Prostate gland (tissue), 2 donors: Measurements from ENCODE around the gene PCBD2. TPM values are rescaled to one million over a fixed set of nuclear protein-coding genes. Genes with fewer than 3 reads are reported as not detected.

Source experiments
- DNase-seq: peaks from one replicate; pipeline ENCODE4 v3.0.0-alpha.2; 2019; ENCODE audit warnings: low spot score
- H3K27ac ChIP-seq, 2 donors: fragments of 200-600 bp; sonication (generic); 2 replicates each; pipeline ENCODE4 v1.5.1; 2017 to 2019
- H3K27me3 ChIP-seq: fragments of 200-600 bp; sonication (generic); replicated peaks from 2 replicates; pipeline ENCODE4 v1.5.1; 2019; ENCODE audit not compliant: insufficient read depth
- H3K36me3 ChIP-seq, 2 donors: fragments of 200-600 bp; sonication (generic); 1 replicate in 1 of 2; 2 replicates in 1 of 2; pipeline versions ENCODE4 v1.5.1 to v1.8.1; 2017 to 2019
- H3K4me1 ChIP-seq: fragments of 200-600 bp; sonication (generic); replicated peaks from 2 replicates; pipeline ENCODE4 v1.5.1; 2019
- H3K4me3 ChIP-seq, 2 donors: fragments of 200-600 bp; sonication (generic); 2 replicates each; pipeline ENCODE4 v1.5.1; 2017 to 2019
- H3K9me3 ChIP-seq: fragments of 200-600 bp; sonication (generic); 2 replicates; pipeline ENCODE4 v1.5.1; 2017
- CTCF ChIP-seq, 4 experiments: fragments of 200-600 bp in 2 of 4; fragments of 450-650 bp in 2 of 4; sonication (generic) in 2 of 4; IDR thresholded peaks; 1 replicate in 3 of 4; 2 replicates in 1 of 4; pipeline ENCODE4 v1.5.1; 2016 to 2019; ENCODE audit warnings: antibody characterized with exemption in 4 of 4, mild to moderate bottlenecking in 2 of 4, moderate library complexity in 2 of 4
- POLR2A ChIP-seq: fragments of 450-650 bp; IDR thresholded peaks from one replicate; pipeline ENCODE4 v1.6.1; 2016; ENCODE audit warnings: antibody characterized with exemption, mild to moderate bottlenecking
- POLR2AphosphoS5 ChIP-seq: sonication (generic); formaldehyde crosslinking; IDR thresholded peaks from one replicate; pipeline ENCODE4 v1.6.1; 2017; ENCODE audit warnings: antibody characterized with exemption
- WGBS: methylation state at CpG from one replicate; pipeline ENCODE4 v1.1.5; 2018; 5-methylcytosine and 5-hydroxymethylcytosine counted together
- intact Hi-C: fragments of 100-400 bp; cut with DNase I; formaldehyde crosslinking; loops from one replicate; pipeline ENCODE4 v1.14.2; 2022
- microRNA counts, 2 donors: library from miRNA; unstranded; fragments of <30 nt; microRNA quantifications; one replicate each; lab custom pipeline; 2016 to 2017
- microRNA-seq: library from miRNA; unstranded; fragments of <30 nt; microRNA quantifications from one replicate; pipeline ENCODE4, GENCODE V29; 2016
- small RNA-seq, 2 donors: library from RNA; depleted of rRNA; stranded (forward); fragments of <200 nt; gene quantifications; one replicate each; pipeline ENCODE3, GENCODE V24; 2016
- total RNA-seq, 2 donors: library from RNA; depleted of rRNA; stranded (reverse); fragments of >200 nt; gene quantifications; one replicate each; pipeline ENCODE4 v1.1.0, GENCODE V29; 2016

The PCBD2 gene
- total RNA-seq, 2 donors from 2014 or later: 7.4 to 9.4 TPM

GRCh38 chr5:135012033-135012588 lies 107.2 kb downstream of the PCBD2 start:
- intact Hi-C loops: loop anchor here (2.0 to 10.0 kb wide), 4 partner anchors 67 to 320 kb away; partner anchors contain the start of gene C5orf24
- WGBS: 96% methylated on average over 2 of the region's 2 CpGs
- TF ChIP-seq CTCF (IDR thresholded peaks at IDR 0.05): no peak
- no peak for TF ChIP-seq POLR2A
- no peak for TF ChIP-seq POLR2AphosphoS5
- no peak overlapping the region for H3K4me3 ChIP-seq
- H3K36me3 ChIP-seq: no peaks in the 10 kb centered on the region
- H3K27me3 ChIP-seq: no peaks in the 10 kb centered on the region
- DNase-seq: no peak
- H3K9me3 ChIP-seq: no peaks in the 10 kb centered on the region
- no peak overlapping the region for H3K27ac ChIP-seq
- peaks cover 6% of the 10 kb centered on the region for H3K4me1 ChIP-seq

MicroRNAs encoded within 50 kb of the gene (microRNA counts, 767-probe panel; counts per million panel counts)
- microRNA hsa-miR-4461 (lab: Ali Mortazavi, UCI): 0 to 431 counts per million in 2 donors

Small RNA genes within 50 kb of the gene (microRNA-seq; reads per million reads assigned to microRNA genes)
- not detected for gene MIR4461

Small RNA genes within 50 kb of the gene (small RNA-seq; reads per million reads assigned to genes)
- gene MIR4461 (0 reads per million in 2 donors), gene MTND3P25 (0 reads per million in 2 donors), gene MTND4LP30 (0 reads per million in 2 donors)

Other genes starting within 250 kb of the PCBD2 start
- 10 to 100 TPM; 26.4 to 31.3 TPM for gene CAMLG, start 166.6 kb upstream of the PCBD2 start, total RNA-seq
- 10 to 100 TPM; 25.9 to 28.2 TPM for gene DDX46, start 146.4 kb upstream of the PCBD2 start, total RNA-seq
- 10 to 100 TPM; 30.4 to 39.5 TPM for gene C5orf24, start 59.2 kb upstream of the PCBD2 start, total RNA-seq
- gene TXNDC15, start 30.8 kb upstream of the PCBD2 start, total RNA-seq: 100 to 1,000 TPM in 1 of 2 donors, 10 to 100 TPM in 1; 76.1 to 132 TPM
- gene CATSPER3, start 62.8 kb downstream of the PCBD2 start, total RNA-seq: 1 to 10 TPM in 1 of 2 donors, not detected in 1; 3.2 TPM
- 10 to 100 TPM in 1 of 2 donors, 1 to 10 TPM in 1; 6.8 to 50.6 TPM for gene PITX1, start 129.1 kb downstream of the PCBD2 start, total RNA-seq